ENCODE results near the gene FXR2.

The FXR2 gene

DNA sequence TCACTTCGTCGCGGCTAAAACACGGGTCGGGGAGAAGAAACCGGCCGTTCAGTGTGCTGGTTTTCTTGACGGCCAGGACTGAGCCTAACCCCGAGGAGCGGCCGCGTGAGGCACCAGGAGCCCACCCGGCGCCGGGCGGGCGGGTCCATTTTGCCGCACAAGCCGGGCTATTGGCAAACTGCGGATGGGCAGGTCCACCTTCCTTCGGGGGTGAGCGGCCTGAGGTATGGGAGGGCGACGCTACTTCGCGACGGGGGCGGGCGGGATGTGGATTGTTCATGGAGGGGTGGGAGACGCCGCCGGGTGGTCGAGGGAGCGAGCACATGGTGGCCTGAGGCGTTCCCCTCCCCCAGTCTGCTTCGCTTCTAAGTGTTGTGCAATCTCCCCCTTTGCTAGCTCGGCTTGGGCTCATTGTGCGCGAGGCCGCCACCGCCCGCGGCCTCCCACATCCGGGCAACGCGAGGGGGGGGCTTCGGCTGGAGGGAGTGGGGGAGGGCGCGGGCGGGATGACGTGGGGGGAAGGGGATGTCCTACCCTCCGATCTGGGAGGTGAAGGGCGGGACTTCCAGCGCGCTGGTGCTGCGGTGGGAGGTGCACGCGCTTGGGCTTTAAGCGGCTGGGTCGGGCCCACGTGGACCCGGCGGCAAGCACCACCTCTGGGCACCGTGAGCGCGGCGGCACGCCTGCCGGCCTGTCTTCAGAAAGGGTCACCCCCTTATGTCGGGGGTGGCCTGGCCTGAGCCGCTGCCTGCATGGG lies 41.2 kb downstream of the FXR2 start:
- peak; percentile 88 to 92 for DNase-seq (ENCODE audit: low read depth in 2 of 2)

- peak in 1 of 2 donors; percentile 99 for DNase-seq (ENCODE audit: low read depth in 2 of 2)
Measured at GRCh38 chr17:7572588-7573323, 41.9 kb downstream of the FXR2 start.

- DNase-seq (ENCODE audit: low read depth in 2 of 2) = peak in 1 of 2 donors; percentile 99
Measured at GRCh38 chr17:7572338-7572587, 42.4 kb downstream of the FXR2 start.

DNA sequence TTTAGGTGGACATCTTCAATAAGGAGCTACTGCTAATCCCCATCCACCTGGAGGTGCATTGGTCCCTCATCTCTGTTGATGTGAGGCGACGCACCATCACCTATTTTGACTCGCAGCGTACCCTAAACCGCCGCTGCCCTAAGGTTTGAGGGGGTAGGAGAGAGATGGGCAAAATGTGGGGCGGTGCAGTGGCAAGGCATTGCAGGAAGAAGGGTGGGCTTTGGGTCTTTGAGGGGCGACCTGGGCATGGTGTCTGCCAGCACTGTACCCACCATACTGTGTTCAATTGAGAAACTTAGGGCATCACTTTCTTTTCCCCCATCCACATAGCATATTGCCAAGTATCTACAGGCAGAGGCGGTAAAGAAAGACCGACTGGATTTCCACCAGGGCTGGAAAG lies 44.3 kb downstream of the FXR2 start:
- no peak for DNase-seq (ENCODE audit: low read depth in 2 of 2)

DNA sequence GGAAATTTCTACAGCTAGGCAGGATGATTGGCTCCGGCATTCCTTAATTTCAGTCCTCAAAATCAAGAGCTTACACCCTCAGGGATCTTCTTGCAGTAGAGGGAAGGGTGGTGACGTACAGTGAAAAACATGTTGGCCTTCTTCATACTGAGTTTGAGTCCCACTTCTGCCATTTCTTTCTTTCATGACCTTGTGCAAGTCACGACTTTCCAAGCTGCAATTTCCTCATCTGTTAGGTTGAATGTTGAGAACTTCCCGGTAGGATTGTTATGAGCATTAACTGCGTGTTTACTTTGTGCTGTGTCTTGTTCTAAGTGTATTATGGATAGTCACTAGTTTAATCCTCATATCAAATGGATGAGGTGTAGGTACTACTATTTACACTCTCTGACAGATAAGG lies 45.1 kb downstream of the FXR2 start:
- DNase-seq (ENCODE audit: low read depth in 2 of 2) = no peak

- no peak for DNase-seq (ENCODE audit: low read depth in 2 of 2)
Measured at GRCh38 chr17:7563115-7563869, 51.4 kb downstream of the FXR2 start.

- DNase-seq (ENCODE audit: low read depth in 2 of 2) = no peak
Measured at GRCh38 chr17:7562208-7562605, 52.5 kb downstream of the FXR2 start.

DNA sequence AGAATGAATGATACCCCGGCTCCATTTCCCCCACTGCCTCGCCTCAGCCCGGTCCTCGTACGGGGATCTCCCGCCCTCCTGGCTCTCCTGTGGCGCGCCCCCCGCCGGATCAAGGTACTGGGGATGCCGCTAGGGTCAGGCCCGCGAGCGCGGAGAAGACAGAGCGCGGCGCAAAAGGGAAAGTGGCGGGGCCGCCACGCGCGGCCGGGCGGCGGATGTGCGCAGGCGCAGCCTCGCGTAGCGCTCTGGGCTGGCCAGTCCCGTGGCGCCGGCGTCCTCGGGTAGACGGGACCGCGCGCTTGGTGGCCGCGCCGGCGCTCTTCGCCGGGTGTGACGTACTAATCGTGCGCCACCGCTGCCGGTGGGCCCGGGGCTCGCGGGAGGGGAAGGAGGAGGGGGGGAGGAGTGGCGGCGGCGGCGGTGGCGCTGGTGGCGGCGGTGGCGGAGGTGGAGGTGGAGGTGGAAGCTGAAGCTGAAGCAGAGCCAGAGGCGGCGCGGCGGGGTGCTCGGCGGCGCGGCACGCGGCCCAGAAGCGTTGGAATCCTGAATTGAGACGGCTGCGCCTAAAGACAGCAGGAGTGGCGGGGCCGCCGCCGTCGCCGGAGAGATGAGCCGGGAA lies 53.0 kb downstream of the FXR2 start, which contains the start of gene SENP3:
SENP3 (plus strand) TSS at position 331 of the 619 bp plus-strand sequence. CDS start 1,158 bp downstream, outside the sequence.
- peak; percentile 76 to 91 for DNase-seq (ENCODE audit: low read depth in 2 of 2)

DNA sequence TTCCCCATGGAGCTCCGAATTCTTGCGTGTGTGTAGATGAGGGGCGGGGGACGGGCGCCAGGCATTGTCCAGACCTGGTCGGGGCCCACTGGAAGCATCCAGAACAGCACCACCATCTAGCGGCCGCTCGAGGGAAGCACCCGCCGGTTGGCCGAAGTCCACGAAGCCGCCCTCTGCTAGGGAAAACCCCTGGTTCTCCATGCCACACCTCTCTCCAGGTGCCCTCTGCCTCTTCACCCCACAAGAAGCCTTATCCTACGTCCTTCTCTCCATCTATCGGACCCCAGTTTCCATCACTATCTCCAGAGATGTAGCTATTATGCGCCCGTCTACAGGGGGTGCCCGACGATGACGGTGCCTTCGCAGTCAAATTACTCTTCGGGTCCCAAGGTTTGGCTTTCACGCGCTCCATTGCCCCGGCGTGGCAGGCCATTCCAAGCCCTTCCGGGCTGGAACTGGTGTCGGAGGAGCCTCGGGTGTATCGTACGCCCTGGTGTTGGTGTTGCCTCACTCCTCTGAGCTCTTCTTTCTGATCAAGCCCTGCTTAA lies 53.6 kb downstream of the FXR2 start:
- DNase-seq (ENCODE audit: low read depth in 2 of 2) = peak; percentile 74 to 76

- peak in 1 of 2 donors; percentile 20 for DNase-seq (ENCODE audit: low read depth in 2 of 2)
Measured at GRCh38 chr17:7560172-7561027, 54.3 kb downstream of the FXR2 start.

GRCh38 chr17:7559320-7560171 lies 55.2 kb downstream of the FXR2 start:
- no peak for DNase-seq (ENCODE audit: low read depth in 2 of 2)

- DNase-seq (ENCODE audit: low read depth in 2 of 2) = no peak
Measured at GRCh38 chr17:7558544-7559319, 56.0 kb downstream of the FXR2 start, which contains the start of gene TNFSF13. Gene TNFSF13 (plus strand): TSS chr17:7558750. CDS start chr17:7559040, 290 bp downstream.

DNA sequence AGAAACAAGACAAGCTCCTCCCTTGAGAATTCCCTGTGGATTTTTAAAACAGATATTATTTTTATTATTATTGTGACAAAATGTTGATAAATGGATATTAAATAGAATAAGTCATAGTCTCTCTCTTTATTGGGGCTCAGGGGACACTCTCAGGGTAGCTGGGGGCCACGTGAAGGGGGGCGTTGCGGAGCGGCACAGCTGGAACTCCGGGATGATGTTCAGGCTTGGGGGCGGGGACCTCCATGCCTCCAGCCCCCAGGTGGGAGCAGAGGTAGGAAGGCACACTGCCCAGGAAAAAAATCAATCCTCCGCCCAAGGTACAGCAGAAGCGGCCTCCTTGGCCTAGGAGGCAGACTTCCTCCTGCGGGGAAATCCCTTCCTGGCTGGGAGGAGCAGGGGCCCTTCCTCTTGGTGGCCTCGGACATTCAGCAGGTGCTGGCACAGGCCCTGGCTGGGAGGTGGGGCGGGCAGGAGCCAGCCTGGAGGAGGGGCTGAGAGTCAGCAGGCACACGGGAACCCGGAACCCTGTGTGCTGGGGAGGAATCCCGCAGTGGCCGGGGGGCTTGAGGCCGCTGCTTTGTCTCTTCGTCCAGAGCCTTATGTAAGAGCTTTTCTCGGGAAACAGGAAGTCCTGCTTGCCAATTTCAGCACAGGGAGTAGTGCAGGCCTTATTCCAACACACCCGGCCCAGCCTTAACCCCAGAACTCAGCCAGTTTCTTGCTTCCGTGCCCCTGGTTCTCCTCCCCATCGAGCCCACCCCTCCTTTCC lies 56.7 kb downstream of the FXR2 start:
- no peak for DNase-seq (ENCODE audit: low read depth in 2 of 2)

GRCh38 chr17:7557147-7557764 lies 57.4 kb downstream of the FXR2 start:
- no peak for DNase-seq (ENCODE audit: low read depth in 2 of 2)

GRCh38 chr17:7556627-7557026 lies 58.1 kb downstream of the FXR2 start:
- DNase-seq (ENCODE audit: low read depth in 2 of 2) = no peak

- DNase-seq (ENCODE audit: low read depth in 2 of 2) = no peak
Measured at GRCh38 chr17:7555320-7555948, 59.3 kb downstream of the FXR2 start.

GRCh38 chr17:7553356-7553755 lies 61.3 kb downstream of the FXR2 start:
- DNase-seq (ENCODE audit: low read depth in 2 of 2) = no peak
